Activated CD4-positive, CD25-positive, alpha-beta regulatory T cell treated with anti-CD3 and anti-CD28 coated beads, Interleukin-2, amount 50 U/mL, for 24 hours (primary cell): ENCODE data around the gene SLC2A6.

Experiments used
- ATAC-seq, 2 donors: fragments of 150-1000 bp; cut with Tn5 transposase; one replicate each; pipeline ENCODE4 v1.10.0; 2021; ENCODE audit warnings: mild to moderate bottlenecking in 1 of 2, moderate library complexity in 1 of 2

Gene SLC2A6, protein sequence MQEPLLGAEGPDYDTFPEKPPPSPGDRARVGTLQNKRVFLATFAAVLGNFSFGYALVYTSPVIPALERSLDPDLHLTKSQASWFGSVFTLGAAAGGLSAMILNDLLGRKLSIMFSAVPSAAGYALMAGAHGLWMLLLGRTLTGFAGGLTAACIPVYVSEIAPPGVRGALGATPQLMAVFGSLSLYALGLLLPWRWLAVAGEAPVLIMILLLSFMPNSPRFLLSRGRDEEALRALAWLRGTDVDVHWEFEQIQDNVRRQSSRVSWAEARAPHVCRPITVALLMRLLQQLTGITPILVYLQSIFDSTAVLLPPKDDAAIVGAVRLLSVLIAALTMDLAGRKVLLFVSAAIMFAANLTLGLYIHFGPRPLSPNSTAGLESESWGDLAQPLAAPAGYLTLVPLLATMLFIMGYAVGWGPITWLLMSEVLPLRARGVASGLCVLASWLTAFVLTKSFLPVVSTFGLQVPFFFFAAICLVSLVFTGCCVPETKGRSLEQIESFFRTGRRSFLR

DNA sequence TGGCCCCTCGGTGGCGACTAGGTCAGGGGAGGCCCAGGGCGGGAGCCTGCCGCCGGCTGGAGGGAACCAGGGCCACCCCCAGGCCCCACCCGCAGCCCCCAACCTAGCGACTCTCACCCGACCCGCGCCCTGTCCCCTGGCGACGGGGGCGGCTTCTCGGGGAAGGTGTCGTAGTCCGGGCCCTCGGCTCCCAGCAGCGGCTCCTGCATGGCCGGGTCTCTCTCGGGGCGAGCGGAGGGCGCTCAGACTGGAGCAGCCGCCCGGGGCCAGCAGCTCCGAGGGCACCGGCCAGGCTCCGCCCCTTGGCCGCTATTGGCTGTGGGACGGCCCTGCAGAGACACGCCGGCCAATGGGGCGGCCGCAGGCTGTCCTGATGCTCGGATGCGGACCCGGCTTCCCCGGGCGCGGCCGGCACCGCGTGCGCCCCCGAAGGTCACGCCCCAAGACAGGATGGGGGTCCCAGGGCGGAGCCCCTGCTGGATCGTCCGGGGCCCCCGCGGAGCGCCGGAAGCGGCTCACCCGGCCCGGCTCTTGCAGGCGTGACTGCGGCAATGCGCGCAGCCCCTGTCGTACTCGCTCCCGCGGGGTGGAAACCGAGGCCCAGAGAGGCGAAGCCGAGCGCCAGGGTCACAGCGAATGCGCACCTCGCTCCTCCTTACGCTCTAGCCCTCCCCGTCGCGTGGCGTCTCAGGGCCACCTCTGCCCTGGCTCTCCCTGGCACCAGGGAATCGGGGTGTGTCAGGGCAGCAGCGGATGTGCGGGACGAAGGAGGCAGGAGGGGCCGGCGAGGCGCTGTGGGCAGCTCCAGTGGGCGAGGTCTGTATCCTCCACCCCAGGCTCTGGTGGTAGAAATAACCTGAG lies at the start of gene SLC2A6:
Gene SLC2A6 (minus strand): TSS at position 249 of the 861 bp plus-strand sequence. CDS start 40 bp downstream, at position 209.
- peak; percentile 99 for ATAC-seq

DNA sequence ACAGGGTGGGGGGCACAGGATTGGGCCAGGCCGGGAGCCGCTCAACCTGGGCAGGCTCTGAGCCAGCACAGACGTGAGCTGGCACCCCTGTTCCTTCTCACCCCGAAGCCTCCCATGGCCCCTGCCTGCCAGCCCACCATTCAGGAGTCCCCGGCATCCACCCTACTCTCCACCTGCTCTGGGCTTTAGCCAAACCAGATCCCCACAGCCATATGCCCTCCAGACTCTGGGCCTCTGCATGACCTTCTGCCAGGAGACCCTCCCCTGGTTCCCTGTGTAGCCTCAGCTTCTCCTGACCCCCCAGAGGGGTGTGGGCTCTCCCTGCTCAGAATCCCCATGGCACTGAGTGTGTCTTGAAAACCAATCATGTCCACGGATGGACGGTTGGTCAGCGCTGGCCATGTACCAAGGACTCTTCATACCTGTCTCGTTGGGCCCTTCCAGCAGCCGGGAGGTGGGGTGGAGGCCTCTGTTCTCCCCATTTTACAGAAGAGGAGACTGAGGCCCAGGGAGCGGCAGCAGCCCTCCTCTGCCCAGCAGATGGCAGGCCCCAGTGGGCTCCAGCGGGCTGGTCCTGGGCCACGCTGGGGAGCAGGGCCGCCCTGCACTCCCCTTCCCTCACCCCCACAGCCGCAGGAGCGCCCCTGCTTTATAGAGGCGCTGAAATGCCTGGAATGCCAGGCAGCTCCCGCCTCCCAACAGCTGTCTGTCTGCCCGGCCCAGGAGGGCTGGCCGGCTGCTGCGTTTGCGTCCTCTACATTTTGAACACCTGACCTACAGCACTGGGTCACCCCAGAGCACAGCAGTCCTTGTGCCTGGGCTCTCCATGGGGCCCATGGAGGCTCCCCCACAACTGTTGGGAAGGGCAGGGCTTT lies 49.3 kb upstream of the SLC2A6 start:
- ATAC-seq: no peak

- ATAC-seq: no peak
These were observed 48.6 kb upstream of the SLC2A6 start for GRCh38 chr9:133527444-133527920.

- no peak for ATAC-seq
These were observed 47.9 kb upstream of the SLC2A6 start for GRCh38 chr9:133526721-133527321.

GRCh38 chr9:133525677-133526076 lies 46.8 kb upstream of the SLC2A6 start:
- no peak for ATAC-seq

DNA sequence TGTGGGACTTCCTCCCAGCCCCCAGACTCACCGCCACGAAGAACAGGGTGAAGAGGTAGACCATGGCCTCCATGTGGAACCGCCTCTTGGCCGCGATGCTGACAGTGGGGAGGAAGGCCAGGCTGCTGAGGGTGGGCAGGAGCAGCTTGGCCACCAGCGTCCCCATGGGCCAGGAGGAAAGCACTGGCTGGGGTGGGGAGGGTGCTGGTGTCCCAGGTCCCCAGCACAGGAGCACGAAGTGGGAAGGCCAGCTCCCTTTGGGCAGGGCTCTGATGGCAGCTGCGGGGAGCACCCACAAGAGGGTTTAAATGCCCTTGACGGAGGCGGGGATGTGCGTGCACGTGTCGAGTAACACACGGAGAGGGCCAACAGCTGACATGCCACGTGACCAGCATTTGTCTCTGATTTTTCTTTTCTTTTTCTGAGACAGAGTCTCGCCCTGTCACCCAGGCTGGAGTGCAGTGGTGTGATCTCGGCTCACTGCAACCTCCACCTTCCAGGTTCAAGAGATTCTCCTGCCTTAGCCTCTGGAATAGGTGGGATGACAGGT lies 45.9 kb upstream of the SLC2A6 start, which contains the start of gene MYMK:
Gene MYMK (minus strand): TSS at position 281 of the 550 bp plus-strand sequence. CDS start 115 bp downstream, at position 166.
- ATAC-seq: no peak

DNA sequence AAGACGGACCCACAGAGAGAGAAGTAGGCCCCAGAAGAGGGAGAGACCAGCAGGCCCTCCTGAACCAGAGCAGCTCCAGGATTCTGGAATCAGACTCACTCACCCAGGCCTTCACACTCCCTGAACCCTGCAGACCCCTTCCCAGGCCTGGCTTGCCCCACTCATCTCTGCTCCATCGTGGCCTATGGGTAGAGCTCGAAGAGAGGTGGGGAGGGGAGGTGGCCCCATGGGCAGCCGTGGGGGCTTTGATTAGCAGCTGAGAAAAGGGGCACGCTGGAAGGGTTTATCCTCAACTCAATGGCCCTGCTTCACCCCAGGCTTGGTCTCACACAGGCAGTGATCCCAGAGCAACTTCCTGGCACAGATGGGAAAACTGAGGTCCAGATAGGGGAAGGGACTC lies 45.2 kb upstream of the SLC2A6 start:
- ATAC-seq: no peak

- no peak for ATAC-seq
These were observed 44.2 kb upstream of the SLC2A6 start for GRCh38 chr9:133523106-133523505.

DNA sequence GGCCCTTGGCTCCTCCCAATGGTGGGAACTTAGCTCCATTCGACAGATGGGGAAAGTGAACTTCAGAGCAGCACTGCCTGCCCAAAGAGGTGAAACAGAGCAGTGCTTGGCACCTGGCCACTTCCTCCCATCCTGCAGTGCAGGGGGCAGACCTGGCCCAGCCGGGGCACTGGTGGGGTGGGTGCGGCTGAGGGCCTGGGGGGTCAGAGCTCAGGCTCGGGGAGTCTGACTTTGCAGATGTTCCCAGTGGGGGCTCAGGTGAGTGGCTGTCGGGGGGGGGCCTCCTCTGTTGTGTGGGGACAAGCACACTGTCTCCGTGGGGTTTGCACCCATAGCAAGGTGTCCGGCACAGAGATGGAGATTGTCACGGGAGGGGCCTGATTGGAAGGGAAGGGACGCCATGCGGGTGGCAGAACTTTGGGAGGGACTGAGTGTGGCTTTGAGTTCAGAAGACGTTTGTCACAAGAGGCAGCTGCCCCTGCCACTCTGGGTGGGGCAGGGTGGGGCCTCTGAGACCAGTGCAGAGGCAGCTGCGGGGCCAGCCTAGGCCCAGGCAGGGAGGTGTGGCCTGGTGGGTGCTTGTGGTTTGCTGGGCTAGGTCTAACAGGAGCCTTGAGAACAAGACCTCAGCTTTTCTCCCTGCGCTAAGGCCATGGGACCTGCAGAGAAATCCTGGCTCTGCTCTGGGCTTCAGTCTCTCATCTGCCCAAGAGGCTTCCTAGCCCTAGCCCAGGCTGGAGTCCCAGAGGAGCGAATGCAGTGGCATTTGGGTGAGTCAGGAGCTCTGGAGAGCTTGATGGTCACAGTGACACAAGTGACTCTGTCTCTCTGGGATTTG lies 43.4 kb upstream of the SLC2A6 start:
- ATAC-seq: no peak

GRCh38 chr9:133521122-133522072 lies 42.5 kb upstream of the SLC2A6 start:
- ATAC-seq: no peak

DNA sequence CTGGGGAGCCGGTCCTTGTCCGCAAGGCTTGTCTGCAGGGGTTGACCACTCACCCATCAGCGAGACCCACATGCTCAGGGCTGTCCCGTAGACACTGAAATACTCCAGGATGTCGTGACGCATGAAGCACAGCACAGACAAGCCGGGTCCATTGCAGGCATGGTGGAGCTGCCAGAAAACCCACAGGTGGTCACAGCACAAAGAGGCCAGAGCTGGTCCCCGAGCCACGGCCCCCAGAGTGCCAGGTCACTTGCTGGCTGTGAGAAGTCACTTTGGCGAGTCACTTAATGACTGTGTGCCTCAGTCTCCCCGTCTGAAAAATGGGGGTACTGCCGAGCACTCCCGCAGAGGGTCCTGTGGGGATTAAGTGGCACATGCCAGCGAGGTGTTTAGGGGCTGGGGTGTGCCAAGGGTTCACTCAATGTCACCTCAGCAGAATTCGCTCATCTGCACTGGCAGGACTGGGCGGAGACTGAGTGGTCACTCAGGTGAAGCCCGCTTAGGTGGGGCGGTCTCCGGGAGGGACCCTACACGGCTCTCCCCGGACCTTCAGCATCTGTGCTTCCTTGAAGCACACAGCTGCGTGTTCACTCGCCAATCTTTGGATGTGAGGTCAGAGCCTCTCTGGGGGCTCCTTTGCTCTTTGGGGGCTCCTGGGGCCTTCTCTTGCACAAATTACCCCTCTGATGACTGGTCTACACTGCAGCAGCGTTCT lies 41.4 kb upstream of the SLC2A6 start:
- no peak for ATAC-seq

DNA sequence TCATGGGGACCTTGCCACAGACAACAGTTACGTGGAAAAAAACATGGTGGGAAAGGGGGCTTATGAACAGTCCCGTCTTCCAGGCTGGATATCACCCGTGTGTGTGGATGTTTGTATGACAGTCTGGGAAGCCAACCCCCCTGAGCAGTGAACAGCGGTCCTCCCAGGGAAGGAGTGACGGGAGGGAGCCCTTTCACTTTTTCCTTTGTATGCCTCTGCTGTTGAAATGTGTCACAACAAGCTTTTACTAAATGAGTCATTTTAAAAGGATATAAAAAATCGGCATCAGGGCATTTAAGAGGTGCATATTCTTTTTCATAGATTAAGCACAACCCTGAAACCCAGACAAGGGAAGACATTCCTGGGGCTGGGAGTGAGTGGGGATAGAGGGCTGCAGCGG lies 40.8 kb upstream of the SLC2A6 start:
- no peak for ATAC-seq

DNA sequence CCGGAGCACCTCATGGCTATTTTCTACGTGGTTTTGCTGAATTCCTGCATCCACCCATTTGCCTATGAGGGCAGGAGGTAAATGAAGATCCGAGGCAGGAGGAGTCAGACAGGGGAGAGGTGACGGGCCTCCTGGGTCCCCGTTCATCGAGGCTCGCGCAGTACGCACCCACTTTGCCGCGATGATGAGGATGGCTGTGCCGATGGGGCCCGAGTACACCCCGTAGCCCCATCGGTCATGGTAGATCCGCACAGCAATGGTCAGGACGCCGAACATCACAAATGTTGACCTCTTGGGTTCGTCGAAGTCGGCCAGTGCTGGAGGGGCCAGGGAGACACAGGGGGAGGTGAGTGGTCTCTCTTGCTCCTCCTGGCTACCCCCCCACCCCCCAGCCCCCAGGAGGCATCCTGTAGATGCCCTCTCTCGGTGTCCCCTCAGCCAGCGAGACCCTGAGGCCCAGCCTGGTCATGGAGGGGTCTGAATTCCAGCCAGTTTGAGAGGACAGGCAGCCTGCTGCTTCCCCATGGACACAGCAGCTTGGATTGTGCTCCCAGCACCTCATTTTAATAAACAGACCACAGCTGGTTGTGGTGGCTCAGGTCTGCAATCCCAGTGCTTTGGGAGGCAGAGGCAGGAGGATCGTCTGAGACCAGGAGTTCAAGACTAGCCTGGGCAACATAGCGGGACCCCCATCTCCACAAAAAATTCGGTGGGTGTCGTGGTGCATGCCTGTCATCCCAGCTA lies 40.0 kb upstream of the SLC2A6 start:
- no peak for ATAC-seq

DNA sequence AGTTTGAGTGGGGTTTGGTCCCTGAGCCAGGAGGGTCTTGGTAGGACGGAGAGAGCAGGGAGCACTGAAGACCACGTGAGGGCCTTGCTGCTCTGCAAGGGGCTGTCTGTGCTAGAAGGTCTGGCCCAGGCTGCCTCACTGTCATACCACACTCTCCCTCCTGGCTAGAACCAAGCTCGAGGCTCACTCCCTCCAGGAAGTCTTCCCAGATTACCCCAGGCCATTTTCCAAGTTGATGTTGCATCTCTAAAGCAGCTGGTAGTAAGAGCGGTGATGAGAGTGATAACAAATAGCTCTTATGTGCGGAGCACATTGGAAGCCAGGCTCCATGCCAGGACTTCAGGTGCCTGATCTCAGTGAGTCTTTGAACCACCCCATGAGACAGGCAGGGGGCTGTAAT lies 39.3 kb upstream of the SLC2A6 start:
- ATAC-seq: no peak

DNA sequence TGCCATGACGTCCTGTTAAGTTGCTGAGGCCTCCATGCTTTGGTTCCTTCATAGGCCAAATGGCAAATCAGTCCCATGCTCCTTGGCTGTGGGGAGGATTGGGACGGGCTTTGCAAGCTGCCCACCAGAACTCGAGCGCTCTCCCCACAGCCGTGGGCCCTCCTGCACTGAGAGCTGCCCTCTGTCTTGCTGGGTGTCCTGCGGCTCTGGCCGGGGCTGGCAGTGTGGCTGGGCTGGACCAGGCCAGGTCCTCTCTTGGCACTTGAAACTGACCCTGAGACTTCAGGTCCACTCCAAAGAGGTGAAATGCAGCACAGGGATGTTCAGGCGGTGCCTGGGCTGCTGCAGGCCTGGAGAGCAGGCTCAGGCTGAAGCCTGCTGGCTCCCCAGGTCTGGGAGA lies 38.8 kb upstream of the SLC2A6 start:
- ATAC-seq: no peak

GRCh38 chr9:133516961-133517350 lies 38.1 kb upstream of the SLC2A6 start:
- no peak for ATAC-seq

DNA sequence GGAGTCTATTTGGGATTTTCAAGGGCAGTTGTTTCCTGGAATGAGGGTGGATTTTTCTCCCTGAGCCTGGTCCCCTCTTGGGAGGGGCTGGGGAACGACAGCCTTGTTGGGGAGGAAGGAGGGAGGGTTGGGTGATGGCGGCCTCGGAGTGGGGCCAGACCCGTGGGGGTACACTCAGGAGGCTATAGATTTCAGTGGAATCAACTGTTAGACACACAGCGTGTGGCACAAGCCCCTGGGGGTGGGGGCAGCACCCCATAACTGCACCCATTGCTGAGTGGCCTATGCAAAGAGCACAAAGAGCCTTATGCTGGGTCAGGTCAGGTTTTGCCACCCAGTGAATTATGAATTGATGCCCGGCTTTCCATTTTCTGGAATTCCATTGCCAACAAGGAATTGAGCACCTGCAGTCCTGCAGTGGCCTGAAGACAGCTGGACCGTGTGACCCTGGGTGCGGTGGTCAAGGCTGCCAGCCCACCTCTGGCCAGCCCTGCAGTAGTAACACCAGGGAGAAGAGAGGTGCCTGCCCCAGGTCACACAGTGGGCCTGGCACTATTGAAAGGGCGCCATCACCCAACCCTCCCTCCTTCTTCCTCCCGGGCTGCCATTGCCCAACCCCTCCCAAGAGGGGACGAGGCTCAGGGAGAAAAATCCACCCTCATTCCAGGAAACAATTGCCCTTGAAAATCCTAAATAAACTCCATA lies 37.5 kb upstream of the SLC2A6 start:
- ATAC-seq: no peak
